Activated T-cell treated with anti-CD3 and anti-CD28 coated beads, Interleukin-2, amount 50 U/mL, for 24 hours (primary cell): ENCODE data around the gene LYPD6.
"Not testable (repeated sequence)": the region's sequence is repeated elsewhere in the genome, so short reads cannot be mapped to it uniquely, and the experiment has no call there.

Experiments
- DNase-seq: peaks from one replicate; pipeline ENCODE4 v3.0.0-alpha.2; 2020
- H3K27ac Mint-ChIP-seq: 2 replicates; pipeline ENCODE4 v1.8.0; 2020; ENCODE audit warnings: mild to moderate bottlenecking, mixed read lengths
- H3K27me3 Mint-ChIP-seq: 2 replicates; pipeline ENCODE4 v1.8.0; 2020; ENCODE audit warnings: mixed read lengths
- H3K36me3 Mint-ChIP-seq: 2 replicates; pipeline ENCODE4 v1.8.0; 2020; ENCODE audit warnings: low read depth, mixed read lengths
- H3K4me1 Mint-ChIP-seq: 2 replicates; pipeline ENCODE4 v1.8.0; 2020; ENCODE audit warnings: low read depth, mixed read lengths
- H3K4me3 Mint-ChIP-seq: 2 replicates; pipeline ENCODE4 v1.8.0; 2020; ENCODE audit warnings: mild to moderate bottlenecking, moderate library complexity, mixed read lengths
- H3K9me3 Mint-ChIP-seq: 2 replicates; pipeline ENCODE4 v1.8.0; 2020; ENCODE audit warnings: mixed read lengths

The LYPD6 gene

GRCh38 chr2:149468636-149469035 is 138.2 kb downstream of the LYPD6 start:
- no peak overlapping the region for H3K27ac Mint-ChIP-seq
- peaks cover 5% of the 10 kb centered on the region for H3K27me3 Mint-ChIP-seq
- H3K36me3 Mint-ChIP-seq = no peaks in the 10 kb centered on the region
- H3K9me3 Mint-ChIP-seq = no peaks in the 10 kb centered on the region
- H3K4me3 Mint-ChIP-seq = no peak overlapping the region
- H3K4me1 Mint-ChIP-seq = no peaks in the 10 kb centered on the region
- no peak for DNase-seq

- Mint-ChIP-seq H3K9me3 (no peaks in the 10 kb centered on the region), H3K4me1 (no peaks in the 10 kb centered on the region), H3K27me3 (peaks cover 7% of the 10 kb centered on the region), H3K27ac (no peak overlapping the region), H3K4me3 (no peak overlapping the region), H3K36me3 (no peaks in the 10 kb centered on the region)
- no peak for DNase-seq
Measured at GRCh38 chr2:149470046-149470445, 139.7 kb downstream of the LYPD6 start.

- no peak for DNase-seq
- Mint-ChIP-seq H3K4me3 (no peak overlapping the region), H3K4me1 (no peaks in the 10 kb centered on the region), H3K27ac (no peak overlapping the region), H3K9me3 (no peaks in the 10 kb centered on the region), H3K27me3 (peaks cover 7% of the 10 kb centered on the region), H3K36me3 (no peaks in the 10 kb centered on the region)
Measured at GRCh38 chr2:149472413-149472812, 142.0 kb downstream of the LYPD6 start.

DNA sequence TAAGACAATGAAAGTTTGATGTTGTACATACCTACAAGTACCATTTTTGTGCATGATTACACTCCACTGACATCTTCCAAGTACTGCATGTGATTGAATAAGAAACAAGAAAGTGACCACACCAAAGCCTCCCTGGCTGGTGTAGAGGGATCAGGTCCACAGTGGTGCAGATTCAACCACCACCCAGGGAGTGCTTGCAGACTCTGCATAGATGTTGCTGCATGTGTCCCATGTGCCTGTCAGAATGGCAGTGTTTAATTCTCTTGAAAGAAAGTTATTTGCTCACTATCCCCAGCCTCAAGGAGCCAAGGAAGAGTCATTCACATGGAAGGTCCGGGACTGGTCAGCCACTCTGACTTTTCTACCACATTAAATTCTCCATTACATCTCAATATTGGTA is 142.7 kb downstream of the LYPD6 start:
- H3K9me3 Mint-ChIP-seq = no peaks in the 10 kb centered on the region
- H3K4me1 Mint-ChIP-seq = no peaks in the 10 kb centered on the region
- DNase-seq = no peak
- no peak overlapping the region for H3K27ac Mint-ChIP-seq
- H3K36me3 Mint-ChIP-seq = no peaks in the 10 kb centered on the region
- H3K27me3 Mint-ChIP-seq = peaks cover 7% of the 10 kb centered on the region
- H3K4me3 Mint-ChIP-seq = no peak overlapping the region

GRCh38 chr2:149473521-149473920 is 143.1 kb downstream of the LYPD6 start:
- Mint-ChIP-seq H3K27ac (no peak overlapping the region), H3K27me3 (peaks cover 2% of the 10 kb centered on the region), H3K4me3 (no peak overlapping the region), H3K36me3 (no peaks in the 10 kb centered on the region), H3K9me3 (no peaks in the 10 kb centered on the region), H3K4me1 (no peaks in the 10 kb centered on the region)
- DNase-seq = no peak

DNA sequence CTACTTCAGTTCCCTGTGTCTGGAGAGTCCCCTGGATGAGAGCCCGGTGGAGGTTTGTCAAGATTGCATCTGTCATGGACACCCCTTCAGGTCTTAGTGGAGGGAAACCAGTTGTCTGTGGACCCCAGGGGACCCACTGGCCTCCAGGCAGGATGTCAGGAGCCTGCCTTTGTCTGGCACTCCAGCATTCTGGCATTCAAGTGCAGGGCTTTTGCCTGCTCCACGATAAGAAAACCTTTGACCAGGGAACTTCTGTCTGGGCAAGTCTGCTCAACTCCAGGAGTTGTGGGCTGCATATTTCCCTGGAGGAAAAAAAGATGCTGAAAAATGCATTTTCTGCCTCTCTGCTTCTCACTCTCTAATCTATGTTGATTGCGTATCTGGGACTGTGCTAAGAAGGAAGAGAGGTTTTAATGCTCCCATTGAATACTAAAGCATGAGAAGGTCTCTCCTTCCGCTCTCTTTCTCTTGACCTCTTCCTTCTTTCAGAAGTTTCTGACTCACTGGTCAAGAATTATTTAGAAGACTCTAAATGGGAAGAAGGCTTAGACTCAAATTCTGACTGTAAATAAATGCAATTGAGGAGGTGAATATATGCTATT is 152.7 kb downstream of the LYPD6 start:
- Mint-ChIP-seq H3K36me3 (no peaks in the 10 kb centered on the region), H3K27me3 (peaks cover 29% of the 10 kb centered on the region), H3K4me3 (no peak overlapping the region), H3K9me3 (no peaks in the 10 kb centered on the region), H3K27ac (no peak overlapping the region), H3K4me1 (no peaks in the 10 kb centered on the region)
- no peak for DNase-seq

DNA sequence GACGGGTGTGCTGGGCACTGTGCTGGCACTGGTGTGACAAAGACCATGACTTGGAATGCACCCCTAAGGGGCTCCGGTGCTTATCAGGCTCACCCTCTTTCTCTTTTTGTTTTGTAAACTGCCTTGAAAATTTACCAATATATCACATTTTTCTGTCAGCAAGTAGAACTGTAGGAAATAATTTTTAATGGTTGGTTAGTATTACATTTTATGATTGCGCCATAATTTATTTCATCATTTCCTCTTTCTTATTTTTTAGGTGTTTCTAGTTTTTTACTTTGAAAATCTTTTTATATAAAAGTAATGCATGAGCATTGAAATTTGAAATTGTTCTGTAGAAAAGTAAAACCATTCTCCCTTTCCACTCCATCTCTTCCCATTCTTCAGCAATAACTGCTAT is 156.3 kb downstream of the LYPD6 start:
- Mint-ChIP-seq H3K27ac (no peak overlapping the region), H3K4me3 (no peak overlapping the region), H3K27me3 (peaks cover 21% of the 10 kb centered on the region), H3K9me3 (no peaks in the 10 kb centered on the region), H3K36me3 (no peaks in the 10 kb centered on the region), H3K4me1 (no peaks in the 10 kb centered on the region)
- no peak for DNase-seq

- H3K36me3 Mint-ChIP-seq = no peaks in the 10 kb centered on the region
- no peak overlapping the region for H3K27ac Mint-ChIP-seq
- no peaks in the 10 kb centered on the region for H3K9me3 Mint-ChIP-seq
- no peaks in the 10 kb centered on the region for H3K4me1 Mint-ChIP-seq
- no peak for DNase-seq
- H3K27me3 Mint-ChIP-seq = peaks cover 21% of the 10 kb centered on the region
- no peak overlapping the region for H3K4me3 Mint-ChIP-seq
Measured at GRCh38 chr2:149487189-149487588, 156.8 kb downstream of the LYPD6 start.

GRCh38 chr2:149488706-149489440 is 158.5 kb downstream of the LYPD6 start:
- H3K4me1 Mint-ChIP-seq = no peaks in the 10 kb centered on the region
- H3K9me3 Mint-ChIP-seq = no peaks in the 10 kb centered on the region
- H3K27ac Mint-ChIP-seq = no peak overlapping the region
- peaks cover 17% of the 10 kb centered on the region for H3K27me3 Mint-ChIP-seq
- H3K4me3 Mint-ChIP-seq = no peak overlapping the region
- no peaks in the 10 kb centered on the region for H3K36me3 Mint-ChIP-seq
- DNase-seq = no peak

DNA sequence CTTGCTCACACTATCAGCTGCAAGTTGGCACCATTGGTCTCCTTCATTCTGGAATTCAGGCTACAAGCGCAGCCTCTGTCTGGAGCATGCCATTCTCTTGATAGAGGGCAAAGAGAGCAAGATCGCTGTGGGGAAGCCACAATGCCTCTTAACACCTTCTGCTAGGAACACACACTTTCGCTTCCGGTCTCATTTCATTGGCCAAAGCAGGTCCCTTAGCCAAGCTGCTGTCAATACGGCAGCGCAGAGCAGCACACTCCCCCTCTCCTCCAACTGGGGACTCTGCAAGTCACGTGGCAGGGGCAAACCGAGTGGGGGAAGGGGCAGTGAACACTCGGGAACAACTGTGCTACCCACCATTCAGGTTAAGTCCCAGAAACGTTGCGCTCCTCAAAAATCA is 159.1 kb downstream of the LYPD6 start:
- Mint-ChIP-seq H3K4me3 (no peak overlapping the region), H3K9me3 (no peaks in the 10 kb centered on the region), H3K27me3 (peaks cover 11% of the 10 kb centered on the region), H3K27ac (no peak overlapping the region), H3K36me3 (no peaks in the 10 kb centered on the region), H3K4me1 (no peaks in the 10 kb centered on the region)
- no peak for DNase-seq

GRCh38 chr2:149490296-149490695 is 159.9 kb downstream of the LYPD6 start:
- DNase-seq = no peak
- Mint-ChIP-seq H3K4me1 (no peaks in the 10 kb centered on the region), H3K27me3 (peaks cover 9% of the 10 kb centered on the region), H3K27ac (no peak overlapping the region), H3K36me3 (no peaks in the 10 kb centered on the region), H3K4me3 (no peak overlapping the region), H3K9me3 (no peaks in the 10 kb centered on the region)

DNA sequence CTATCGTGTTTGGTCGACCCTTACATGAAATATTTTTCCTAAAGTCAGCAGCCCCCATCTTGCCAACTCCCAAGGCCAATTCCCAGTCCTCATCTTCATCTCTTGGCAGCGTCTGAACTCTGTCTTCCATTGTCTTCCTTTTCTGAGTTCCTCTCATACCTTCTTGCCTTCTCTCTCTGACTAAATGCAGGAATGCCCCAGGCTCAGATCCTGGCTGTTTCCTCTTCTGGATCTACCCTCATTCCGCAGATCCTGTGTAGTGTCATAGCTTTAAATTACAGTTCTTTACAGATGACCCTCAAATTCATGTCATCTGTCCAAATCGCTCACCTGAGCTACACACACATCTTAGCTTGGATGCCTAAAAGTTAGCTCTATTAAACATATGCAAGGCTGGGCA is 162.5 kb downstream of the LYPD6 start:
- no peaks in the 10 kb centered on the region for H3K36me3 Mint-ChIP-seq
- H3K27ac Mint-ChIP-seq = no peak overlapping the region
- no peaks in the 10 kb centered on the region for H3K4me1 Mint-ChIP-seq
- peaks cover 7% of the 10 kb centered on the region for H3K27me3 Mint-ChIP-seq
- peaks cover 7% of the 10 kb centered on the region for H3K9me3 Mint-ChIP-seq
- H3K4me3 Mint-ChIP-seq = no peak overlapping the region
- DNase-seq = no peak

GRCh38 chr2:149499204-149499603 is 168.8 kb downstream of the LYPD6 start:
- not testable (repeated sequence) for DNase-seq, H3K27me3 Mint-ChIP-seq, H3K4me1 Mint-ChIP-seq, H3K9me3 Mint-ChIP-seq, H3K36me3 Mint-ChIP-seq, H3K27ac Mint-ChIP-seq, H3K4me3 Mint-ChIP-seq

DNA sequence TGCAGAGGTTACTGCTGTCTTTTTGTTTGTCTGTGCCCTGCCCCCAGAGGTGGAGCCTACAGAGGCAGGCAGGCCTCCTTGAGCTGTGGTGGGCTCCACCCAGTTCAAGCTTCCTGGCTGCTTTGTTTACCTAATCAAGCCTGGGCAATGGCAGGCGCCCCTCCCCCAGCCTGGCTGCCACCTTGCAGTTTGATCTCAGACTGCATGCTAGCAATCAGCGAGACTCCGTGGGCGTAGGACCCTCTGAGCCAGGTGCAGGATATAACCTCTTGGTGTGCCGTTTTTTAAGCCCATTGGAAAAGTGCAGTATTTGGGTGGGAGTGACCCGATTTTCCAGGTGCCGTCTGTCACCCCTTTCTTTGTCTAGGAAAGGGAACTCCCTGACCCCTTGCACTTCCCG is 176.4 kb downstream of the LYPD6 start:
- not testable (repeated sequence) for H3K36me3 Mint-ChIP-seq, H3K4me1 Mint-ChIP-seq, H3K9me3 Mint-ChIP-seq, H3K27ac Mint-ChIP-seq, H3K4me3 Mint-ChIP-seq, DNase-seq
- H3K27me3 Mint-ChIP-seq = peaks cover 31% of the 10 kb centered on the region

DNA sequence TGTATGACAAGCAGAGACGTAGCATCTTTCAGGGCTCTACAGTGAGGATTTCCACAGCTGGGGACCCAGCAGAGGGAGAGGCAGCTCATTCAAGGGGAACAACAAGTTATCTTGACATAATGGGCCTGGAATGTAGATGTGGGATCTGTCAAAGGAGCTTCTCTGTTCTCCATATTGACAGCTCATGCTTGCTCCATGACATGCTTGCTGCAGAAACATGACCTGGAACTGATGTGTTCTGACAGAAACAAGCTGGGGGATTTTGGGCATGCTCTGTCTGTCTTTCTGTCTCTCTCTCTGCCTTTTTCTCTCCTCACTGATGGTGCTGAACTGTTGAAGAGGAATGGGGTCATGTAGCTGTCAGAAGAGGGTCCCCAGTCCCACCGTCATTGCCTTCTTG is 177.6 kb downstream of the LYPD6 start:
- Mint-ChIP-seq H3K4me1 (no peaks in the 10 kb centered on the region), H3K27ac (no peak overlapping the region), H3K27me3 (peaks cover 36% of the 10 kb centered on the region), H3K36me3 (no peaks in the 10 kb centered on the region), H3K4me3 (no peak overlapping the region), H3K9me3 (no peaks in the 10 kb centered on the region)
- DNase-seq = no peak
